Hematopoietic multipotent progenitor cell treated with erythropoietin and hydrocortisone succinate and interleukin-3 and kit ligand, for 4 days (in vitro differentiated cells): ENCODE measurements around the gene SCARF1.

Experiments used
- DNase-seq: peaks from one replicate; pipeline ENCODE4 v3.0.0-alpha.2; 2015

SCARF1 gene

DNA sequence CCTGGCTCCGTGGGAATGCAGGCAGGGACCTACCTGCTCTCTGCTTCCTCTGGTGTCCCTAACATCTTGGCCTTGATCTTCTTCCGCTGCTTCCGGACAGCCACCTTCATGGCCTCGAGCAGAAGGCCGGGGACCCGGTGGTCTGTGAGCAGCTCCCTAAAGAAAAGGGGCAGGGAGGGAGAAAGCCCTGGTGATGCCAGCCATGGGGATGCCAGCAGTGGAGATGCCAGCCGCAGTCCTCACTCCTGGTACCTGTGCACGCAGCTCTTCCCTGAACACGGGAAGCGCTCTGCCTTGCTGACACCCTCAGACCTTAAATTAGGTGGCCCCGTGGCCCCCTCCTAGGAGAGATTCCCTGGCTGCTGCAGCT lies 2.3 kb upstream of the SCARF1 start:
- DNase-seq = no peak

DNA sequence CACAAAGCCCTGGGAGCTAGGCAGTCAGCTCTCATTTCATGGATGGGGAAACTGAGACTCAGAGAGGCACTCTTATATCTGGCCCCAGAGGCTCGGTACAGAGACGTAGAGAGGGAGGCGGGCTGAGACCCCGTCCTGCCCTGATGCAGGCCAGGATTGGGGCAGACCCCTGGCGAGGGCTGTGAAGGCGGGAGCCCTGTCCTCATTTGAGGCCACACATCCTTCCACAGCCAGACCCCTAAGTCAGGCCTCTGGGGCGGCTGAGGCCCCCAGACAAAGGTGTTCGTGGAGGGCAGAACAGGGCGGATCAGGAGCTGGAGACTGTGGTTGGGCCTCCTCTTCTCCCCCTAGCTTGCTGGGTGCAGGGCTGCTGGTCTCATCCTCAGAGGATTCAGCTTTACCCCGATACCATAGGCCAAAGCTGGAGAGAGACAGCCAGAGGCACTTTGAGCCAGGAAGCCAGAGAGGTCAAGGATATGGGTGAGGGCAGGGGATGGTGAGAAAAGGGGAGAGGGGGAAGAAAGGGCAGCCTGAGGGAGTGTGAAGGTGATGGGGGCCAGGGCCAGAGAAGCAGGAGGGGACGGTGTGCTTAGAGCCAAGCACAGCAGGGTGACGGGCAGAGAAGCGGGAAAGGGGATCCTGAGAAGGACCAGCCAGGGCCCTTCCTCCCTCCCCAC lies 805 bp upstream of the SCARF1 start:
- no peak for DNase-seq

DNA sequence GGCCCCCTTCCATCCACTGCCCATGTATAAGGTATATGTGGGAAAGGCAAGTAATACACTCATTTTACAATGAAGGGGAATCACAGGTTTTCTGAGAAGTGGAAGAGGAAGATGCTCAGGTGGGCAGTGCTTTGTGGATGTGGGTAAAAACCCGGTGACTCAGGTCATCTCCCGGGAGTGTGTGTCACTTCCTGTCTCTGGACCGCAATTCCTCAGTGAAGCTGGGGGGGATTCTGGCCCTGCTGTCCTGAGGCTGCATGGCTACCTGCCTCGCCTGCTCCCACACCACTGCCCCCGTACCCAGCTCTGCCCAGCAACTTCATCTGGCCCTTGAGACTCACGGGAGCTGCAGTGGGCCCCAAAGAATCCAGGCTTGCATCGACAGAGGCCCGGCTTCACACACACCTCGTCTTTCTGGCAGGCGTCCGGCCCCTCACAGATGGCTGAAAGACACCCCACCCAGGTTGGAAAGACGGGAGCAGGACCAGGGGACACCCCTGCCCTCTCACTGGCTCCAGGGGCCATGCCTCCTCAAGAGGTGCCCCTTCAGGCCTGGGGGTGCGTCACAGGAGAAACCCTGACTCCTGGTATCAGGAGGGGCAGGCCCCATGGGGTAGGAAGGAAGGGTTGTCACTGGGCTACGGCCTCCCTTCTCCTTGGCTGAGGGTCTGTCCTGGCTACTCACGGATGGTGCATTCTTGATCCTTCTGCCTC lies 882 bp downstream of the SCARF1 start:
- peak; percentile 43 for DNase-seq

DNA sequence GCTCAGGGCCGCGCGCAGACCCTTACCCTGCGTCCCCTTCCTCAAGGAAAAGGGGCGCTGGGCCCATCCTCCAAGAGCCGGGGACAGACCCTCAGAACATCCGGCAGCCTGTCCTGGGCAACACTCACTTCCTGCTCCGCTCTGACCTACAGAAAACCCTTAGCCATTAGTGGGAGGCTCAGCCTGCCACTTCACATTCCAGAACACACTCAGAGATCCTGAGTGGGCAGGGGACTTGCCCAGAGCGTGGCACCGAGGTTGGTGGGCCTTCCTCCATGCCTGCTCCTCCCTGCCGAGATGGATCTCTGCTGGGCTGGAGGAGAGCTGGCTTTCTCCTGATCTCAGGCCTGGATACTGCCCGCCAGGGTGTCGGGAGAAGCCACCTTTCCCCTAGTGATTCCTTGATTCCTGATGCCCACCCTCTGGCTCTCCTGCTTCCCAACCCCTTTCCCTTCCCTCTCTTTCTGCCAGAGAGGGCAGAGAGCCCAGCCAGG lies 1.5 kb downstream of the SCARF1 start:
- DNase-seq = peak; percentile 39

DNA sequence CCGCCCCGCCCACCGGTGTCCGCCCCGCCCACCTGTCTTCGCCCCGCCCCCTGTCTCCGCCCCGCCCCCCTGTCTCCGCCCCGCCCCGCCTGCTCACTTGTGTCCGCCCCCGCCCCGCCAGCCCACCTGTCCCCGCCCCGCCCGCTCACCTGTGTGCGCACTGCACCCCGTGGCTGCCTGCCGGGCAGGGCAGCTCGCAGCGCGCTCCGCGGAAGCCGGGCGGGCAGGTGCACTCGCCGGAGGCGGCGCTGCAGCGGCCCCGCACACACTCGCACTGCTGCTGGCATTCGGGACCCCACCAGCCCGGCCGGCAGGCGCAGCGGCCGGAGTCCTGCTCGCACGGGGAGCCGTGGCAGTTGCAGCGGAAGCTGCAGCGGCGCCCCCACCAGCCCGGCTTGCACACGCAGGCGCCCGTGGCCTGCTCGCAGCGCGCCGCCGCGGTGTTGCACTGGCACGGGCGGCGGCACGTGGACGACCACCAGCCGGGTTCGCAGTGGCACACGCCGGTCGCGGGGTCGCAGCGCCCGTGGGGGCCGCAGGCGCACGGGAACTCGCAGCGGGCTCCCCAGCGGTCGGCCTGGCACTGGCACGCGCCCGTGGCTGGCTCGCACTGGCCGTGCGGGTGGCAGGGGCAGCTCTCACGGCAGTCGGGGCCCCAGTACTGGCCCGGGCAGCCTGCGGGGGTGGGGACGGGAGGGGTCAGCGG lies 2.1 kb downstream of the SCARF1 start:
- DNase-seq = peak; percentile 81

DNA sequence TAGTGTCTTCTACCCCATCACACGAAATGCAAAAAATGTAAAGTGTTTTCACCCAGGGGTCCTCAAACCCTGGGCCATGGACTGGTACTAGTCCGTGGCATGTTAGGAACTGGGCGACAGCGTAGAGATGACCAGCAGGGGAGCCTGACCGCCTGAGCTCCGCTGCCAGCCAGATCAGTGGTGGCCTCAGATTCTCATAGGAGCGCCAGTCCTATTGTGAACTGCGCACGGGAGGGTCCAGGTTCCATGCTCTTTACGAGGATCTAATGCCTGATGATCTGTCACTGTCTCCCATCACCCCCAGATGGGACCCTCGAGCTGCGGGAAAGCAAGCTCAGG lies 4.5 kb downstream of the SCARF1 start:
- no peak for DNase-seq

DNA sequence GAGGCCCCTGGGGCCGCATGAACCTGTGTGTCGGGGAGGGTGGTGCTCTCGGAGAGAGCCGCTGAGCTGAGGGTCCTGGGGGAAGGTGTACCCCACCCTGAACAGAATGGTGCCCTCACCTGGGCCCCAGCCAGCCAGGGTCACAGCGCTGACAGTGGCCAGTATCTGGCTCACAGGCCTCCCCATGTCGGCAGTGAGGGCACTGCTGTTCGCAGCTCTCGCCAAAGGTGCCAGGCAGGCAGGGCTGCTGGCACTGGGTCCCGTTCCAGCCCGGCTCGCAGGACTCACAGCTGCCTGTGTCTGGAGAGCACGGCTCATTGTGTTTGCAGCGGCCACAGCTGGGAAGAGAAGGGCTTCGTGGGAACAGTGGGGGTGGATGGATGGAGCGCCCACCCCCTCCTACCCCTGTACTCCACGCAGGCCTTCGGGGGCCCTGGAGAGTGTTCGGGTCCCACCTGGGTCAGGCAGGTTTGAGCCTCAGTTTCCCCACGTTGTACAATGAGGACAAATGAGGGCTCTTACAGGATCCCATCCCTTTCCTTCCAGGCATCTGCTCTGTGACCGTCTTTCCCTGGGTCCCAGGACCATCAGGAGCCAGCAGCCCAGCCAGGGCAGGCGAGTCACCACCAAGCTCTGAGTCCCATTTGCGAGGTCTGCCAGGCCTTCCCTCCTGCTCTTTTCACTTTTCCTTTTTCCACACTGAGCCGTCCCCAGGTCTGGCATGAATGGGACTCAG lies 5.0 kb downstream of the SCARF1 start:
- DNase-seq = no peak

DNA sequence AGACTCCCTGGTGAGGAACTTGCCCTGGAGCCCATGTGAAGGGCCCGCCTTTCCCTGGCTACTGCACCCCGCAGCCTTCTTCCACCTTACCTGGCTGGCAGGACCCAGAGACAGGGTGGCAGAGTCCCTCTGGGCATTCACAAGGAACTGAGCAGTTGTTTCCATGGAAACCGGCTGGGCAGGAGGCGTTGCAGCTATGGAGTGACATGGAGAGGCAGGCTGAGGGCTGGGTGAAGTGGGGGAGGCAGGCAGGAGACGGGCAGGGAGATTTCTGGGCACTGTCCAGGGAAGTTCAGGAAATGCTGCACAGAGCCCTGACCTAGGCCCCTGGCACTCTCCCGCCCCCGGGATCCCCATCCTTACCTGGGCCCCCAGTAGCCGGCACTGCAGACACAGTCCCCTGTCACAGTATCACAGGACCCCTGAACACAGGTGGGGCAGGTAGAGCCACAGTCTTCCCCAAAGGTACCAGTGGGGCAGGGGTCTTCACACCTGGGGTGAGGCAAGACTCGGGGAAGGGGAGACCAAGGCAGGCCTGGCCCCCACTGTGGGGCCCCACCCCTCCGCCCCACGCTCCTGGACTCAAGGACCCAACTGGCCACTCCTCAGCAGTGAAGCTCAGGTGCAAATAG lies 5.9 kb downstream of the SCARF1 start:
- DNase-seq = no peak

DNA sequence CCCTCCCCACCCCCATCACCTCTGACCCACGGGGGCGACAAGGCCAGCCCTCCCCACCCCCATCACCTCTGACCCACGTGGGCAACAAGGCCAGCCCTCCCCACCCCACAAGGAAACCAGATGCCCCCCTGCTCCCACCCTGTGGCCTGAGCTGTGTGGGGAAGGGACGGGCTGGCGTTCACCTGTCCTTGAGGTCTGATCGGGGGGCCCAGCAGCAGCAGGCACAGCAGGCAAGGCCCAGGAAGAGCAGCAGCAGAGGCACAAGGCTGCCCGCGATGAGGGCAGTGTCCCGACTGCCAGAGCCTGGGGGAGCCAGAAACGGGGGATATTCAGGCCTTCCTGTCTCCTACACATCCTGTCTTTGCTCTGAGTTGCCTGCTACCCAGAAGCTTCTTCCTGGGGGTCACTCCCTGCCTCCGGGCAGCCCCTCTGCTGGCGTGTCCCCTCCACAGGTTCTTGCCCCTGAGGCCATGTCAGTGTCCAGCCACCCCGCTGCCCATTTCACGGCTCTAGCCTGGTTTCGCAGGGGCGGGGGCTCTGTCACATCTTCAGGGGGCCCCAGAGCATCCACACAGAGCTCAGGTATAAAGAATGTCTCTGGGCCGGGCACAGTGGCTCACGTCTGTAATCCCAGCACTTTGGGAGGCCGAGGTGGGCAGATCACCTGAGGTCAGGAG lies 6.8 kb downstream of the SCARF1 start:
- DNase-seq = no peak

DNA sequence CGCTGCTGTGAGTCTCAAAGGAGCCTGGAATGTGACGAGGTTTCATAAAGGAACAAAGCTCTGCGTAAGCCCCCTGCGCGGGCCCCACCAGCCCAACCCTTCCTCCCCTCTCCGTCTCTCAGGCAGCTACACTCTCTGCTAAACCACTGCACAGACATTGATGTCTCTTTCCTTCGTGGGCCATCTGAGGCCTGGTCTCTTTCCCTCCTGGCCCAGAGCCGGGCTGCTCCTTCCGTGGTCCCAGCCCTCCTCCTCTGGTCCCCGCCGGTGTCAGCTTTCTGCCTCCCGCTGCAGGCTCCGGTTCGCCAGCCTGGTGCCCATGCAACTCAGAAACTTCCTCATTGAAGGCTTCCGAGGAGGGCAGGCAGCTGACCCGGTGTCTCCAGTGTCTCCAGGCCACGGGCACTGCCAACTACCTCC lies 7.4 kb downstream of the SCARF1 start:
- DNase-seq = no peak

DNA sequence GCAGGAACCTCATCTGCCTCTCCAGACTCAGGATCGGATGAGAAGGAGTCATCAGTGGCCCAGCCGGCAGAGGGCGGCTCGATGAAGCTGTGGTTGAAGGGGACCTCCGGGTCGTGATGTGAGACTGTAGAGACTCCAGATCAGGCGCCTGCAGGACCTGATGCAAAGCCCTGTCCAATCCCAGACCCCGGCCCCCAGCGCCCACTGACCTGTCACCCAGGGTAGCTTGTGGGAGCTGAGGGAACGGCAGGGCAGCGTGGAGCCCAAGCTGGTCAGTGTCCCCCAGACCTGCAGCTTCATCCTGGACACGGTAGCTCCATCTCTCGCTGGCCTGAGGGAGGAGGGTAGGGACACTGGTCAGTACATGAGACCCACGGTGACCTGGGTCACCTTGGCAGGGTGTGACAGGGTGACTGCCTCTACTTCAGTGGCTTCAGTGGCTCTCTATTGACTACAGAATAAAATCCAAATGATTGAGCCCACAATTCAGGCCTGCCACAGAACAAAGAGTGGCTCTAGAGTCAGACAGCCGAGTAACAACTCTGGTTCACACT lies 8.7 kb downstream of the SCARF1 start:
- no peak for DNase-seq

DNA sequence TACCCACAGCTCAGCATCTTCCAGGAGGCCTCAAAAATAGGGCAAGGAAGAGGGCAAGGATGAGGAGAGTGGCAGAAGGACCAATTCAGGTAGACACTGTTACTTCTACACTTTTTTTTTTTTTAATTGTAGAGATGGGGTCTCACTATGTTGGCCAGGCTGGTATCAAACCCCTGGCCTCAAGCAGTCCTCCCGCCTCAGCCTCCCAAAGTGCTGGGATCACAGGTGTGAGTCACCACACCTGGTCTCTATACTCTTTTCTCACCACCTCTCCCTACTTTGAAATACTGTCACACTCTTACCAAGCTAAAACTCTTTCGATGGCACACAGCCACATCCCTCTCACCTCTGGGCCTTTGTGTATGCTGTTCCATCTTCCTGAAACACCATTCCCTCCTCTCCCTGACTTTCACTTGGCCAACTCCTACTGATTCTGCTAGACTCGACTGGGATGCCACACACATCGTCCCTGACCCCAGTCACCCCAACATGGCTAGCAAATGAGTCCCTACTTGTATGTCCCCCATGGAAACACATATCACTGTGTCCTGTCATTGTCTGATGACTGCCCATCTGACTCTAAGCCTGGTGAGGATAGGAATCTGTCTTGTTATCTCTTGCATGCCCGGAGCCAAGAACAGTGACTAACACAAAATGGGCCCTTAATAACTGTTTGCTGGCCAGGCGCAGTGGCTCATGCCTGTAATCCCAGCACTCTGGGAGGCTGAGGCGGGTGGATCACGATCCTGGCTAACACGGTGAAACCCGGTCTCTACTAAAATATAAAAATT lies 9.7 kb downstream of the SCARF1 start:
- DNase-seq = no peak

DNA sequence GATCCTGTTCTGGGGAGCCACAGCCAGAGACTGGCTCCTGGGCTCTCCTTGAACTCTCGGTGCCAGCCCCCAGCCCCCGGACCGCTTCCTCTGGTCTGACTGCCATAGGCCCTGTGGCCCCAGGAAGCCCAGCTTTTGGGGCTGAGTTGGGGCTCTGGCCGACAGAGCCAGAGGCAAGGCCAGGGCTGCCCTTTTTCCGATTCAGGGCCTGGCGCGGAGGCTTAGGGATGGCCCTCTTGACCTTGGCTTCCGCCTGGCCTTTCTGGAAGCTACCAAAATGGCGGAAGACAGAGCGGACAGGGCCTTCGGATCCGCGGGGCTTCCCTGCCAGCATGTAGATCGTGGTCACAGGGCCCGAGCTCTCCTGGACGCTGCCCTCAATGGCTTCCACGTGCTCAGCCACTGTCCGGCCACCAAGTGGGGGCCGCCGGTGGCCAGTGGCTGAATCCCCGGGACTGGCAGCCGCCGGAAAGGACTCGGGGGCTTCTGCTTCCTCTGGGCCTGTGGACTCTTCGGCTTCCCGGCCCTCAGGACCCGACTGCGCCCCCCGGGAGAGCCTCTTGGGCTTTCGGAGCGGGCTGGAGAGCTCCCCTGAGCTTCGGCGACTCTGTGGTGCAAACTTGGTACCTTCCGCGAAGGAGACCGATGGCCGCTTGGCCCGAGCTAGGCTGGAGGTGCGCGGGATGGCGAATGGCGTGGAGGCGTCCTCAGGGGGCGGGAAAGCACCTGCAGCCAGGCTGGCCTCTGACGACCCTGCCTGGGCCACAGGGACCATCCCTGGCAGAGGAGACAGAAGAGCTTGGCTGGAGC lies 10.5 kb downstream of the SCARF1 start:
- no peak for DNase-seq

DNA sequence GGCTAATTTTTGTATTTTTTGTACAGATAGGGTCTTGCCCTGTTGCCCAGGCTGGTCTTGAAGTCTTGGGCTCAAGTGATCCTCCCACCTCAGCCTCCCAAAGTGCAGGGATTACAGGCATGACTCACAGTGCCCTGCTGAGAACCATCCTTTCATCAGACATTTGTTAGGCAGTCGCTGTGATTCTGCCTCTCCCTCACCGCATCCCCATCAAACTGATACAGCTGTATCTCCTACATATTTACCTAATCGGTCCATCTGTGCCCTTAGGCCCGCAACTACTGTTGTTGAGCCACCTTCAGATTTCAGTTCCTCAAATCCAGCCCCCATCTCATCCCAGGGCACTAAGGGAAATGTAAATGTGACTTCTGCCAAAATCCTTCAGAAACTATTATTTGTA lies 14.9 kb downstream of the SCARF1 start:
- DNase-seq = no peak

DNA sequence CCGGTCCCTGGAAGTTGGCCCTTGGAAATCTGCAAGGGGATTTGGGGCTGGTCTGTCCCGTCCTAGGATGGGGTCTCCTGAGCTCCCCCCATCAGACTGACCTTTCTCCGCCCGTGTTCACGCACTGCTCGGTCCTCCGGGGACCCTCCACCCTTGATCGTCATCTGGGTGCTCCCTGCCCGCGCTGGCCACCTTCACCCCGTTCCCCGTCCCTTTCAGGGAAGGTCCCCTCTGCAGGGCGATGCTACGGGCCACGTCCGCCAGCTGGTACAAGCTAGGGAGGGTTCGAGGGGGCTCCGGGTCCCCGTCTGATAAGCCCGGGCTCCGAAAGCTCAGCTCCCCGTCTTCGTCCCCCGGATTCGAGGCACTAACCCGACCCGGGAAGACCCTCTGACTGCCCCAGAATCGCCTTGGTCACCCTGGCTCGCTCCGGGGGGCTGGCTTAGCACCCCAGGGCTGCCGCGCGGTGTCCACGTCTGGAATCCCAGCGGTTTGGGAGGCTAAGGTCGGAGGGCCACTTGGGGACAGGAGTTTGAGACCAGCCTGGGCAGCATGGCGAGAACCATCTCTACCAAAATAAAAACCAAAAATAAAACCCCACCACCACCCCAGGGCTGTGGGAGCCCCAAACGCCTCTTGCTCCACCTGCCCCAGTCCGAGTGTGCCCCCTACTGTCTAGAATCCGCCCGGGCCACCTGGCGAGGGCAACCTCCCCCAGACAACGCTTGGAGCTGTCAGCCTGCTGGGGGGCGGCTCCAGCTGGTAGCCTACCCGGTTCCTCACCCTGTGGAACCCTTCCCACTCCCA lies 15.8 kb downstream of the SCARF1 start:
- DNase-seq = peak; percentile 88

DNA sequence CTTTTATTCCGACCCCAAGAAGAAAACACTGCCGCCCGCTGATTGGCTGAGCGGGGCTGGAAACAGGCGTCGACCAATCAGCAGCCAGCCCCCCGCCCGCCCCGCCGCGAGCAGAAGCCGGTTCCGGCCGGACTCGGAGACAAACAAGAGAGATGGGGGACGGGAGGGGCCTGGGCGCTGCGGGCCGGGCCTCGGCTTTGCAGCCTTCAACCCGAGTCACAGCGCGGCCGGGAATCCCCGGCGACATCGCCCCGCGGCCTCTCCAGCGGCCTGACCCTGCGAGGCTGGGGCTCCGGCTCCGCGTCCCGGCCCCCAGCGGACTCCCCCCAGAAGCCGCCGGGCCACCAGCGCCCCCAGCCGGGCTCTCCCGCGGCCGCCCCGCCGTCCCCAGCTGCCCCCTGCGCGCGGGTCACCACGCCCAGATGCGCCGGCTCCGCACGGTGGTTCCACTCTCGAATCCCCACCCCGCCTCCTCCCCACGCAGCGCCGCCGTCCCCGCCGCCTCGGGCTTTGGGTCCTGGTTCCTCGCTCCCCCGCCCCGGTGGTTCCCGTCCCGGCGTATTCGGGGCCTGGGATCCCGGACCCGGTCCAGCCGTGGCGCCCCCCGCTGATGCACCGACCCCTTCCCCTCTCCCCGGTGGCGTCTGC lies 16.6 kb downstream of the SCARF1 start:
- peak; percentile 97 for DNase-seq

DNA sequence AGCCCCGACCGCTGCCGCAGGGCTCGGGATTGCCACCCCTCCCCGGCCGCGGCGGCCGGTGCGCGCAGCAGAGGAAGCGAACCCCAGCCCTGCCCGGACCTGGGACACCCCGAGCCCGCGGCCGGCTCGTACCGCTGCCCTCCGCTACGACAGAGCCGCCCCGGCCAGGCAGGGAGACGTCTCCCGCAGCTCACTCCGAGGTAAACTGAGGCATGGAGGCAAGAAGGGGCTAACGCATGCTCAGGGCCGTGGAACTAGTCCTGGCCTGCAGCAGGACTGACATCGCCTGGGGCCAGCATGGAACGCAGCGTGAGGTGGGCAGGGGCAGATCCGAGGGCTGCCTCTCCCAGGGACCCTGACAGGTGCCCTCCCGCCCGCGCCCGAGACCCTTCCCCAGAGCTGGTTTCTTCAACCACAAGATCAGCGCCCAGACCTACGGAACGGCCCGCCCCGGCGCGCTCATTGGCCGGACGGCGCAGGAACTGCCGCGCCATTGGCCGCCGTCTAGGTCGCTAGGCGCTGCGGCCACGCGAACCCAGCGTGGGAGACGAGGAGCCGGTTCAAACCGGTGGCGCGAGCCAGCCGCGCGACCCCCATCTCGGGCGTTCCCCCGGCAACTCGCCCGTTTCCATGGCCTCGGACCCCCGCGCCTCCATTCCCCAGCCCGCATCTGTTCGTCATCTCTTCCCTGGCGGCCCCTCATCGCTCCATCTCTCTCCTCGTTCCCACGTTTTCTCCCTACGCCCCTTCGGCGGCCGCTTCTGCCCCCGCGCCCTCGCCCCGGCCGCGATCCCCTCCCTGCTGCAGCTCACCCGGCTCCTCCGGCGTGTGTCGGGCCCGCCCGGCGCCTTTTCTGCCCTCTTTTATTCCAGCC lies 17.3 kb downstream of the SCARF1 start, which contains the start of gene SLC43A2:
TSS of gene SLC43A2 (minus strand) at position 853 of the 874 bp plus-strand sequence. CDS start 960 bp downstream, outside the sequence.
- DNase-seq = peak; percentile 93
